SK-N-SH (cell line): ENCODE results near the gene CNTROB.

Experiments
- CTCF ChIP-seq: fragments of 200-600 bp; sonication (generic); IDR thresholded peaks from 2 replicates; pipeline ENCODE4 v1.6.1; 2017; ENCODE audit warnings: antibody characterized with exemption, mild to moderate bottlenecking, moderate library complexity
- EP300 ChIP-seq, 2 experiments: IDR thresholded peaks; 2 replicates each; pipeline versions ENCODE4 v1.4.0 to v1.6.1; 2012; ENCODE audit warnings: borderline replicate concordance in 1 of 2, low read depth in 1 of 2, low read length in 1 of 2
- REST ChIP-seq: IDR thresholded peaks from 2 replicates; pipeline ENCODE4 v1.6.1; 2012; ENCODE audit warnings: mild to moderate bottlenecking, low read depth, low read length, moderate library complexity

GRCh38 chr17:7988750-7989178, 56.8 kb downstream of the CNTROB start:
- TF ChIP-seq REST: no peak
- TF ChIP-seq EP300 (IDR thresholded peaks at IDR 0.05; ENCODE audit: borderline replicate concordance in 1 of 2, low read depth in 1 of 2, low read length in 1 of 2): no peak
- peak; percentile 76 for TF ChIP-seq CTCF
